Right renal pelvis (tissue), 4 donors: Measurements from ENCODE around the gene CEACAM18. TPM values are rescaled to one million over a fixed set of nuclear protein-coding genes. Genes with fewer than 3 reads are reported as not detected.
"Not testable (repeated sequence)": the region's sequence is repeated elsewhere in the genome, so short reads cannot be mapped to it uniquely, and the experiment has no call there.

Experiments used
- DNase-seq, 4 donors: peaks; one replicate each; pipeline ENCODE4 v3.0.0-alpha.2; 2013; ENCODE audit warnings: low read depth in 4 of 4, low spot score in 3 of 4, missing footprints in 1 of 4
- polyA plus RNA-seq, 4 donors: library from polyadenylated mRNA; unstranded; fragments of 120-200 nt; gene quantifications; one replicate each; pipeline ENCODE4 v1.2.1, GENCODE V29; 2013; ENCODE audit not compliant: insufficient read length in 4 of 4

The CEACAM18 gene
- polyA plus RNA-seq = not detected

DNA sequence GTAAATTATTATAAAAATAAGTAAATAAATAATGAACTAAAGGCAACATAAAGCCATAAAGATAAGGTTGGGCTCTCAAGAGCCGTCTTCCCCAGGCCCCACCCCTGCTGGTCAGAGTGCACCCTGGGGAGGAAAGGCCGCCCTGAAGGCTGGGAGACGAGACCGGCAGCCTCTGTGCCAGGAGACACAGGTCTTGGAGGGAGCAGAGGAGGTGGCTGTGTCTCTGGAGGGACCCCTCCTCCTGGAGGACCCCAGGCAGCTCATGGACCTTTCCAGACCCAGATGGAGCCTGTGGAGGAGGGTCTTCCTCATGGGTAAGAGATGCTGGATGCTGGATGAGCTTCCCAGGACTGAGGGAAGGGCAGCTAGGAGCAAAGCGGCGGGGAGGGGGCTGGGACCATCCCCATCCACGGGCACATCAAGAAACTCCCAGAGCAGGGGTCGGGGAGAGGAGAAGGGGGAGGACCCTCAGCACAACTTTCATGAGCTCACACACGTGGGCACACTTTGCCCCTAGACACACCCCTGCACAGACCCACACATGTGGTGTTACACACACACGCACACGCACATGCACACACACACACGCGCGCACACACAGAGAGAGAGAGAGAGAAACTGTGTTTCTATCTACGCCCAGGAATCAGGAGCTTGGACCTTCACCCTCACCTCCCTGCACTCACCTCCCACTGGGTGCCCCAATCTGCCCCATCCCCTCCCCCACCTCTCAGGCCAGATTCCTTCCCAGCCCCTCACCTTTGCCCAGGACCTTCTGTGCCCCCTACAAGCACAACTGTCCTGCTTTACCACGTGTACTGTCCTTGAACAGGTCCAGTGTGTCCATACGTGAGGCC lies at the start of gene CEACAM18:
TSS of gene CEACAM18 (plus strand) at position 159 of the 854 bp plus-strand sequence.
- no peak for DNase-seq

DNA sequence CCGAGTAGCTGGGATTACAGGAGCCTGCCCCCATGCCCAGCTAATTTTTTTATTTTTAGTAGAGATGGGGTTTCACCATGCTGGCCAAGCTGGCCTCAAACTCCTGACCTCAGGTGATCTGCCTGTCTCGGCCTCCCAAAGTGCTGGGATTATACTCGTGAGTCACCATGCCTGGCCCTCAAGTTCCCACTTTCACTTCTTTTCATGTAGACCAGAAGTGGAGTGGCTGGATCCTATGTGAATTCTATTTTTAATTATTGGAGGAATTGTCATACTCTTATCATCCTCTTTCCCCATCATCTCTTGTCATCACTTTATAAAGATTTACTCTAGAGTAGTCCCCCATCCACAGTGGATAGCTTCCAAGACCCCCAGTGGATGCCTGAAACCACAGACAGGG lies 48.1 kb upstream of the CEACAM18 start:
- DNase-seq = no peak

DNA sequence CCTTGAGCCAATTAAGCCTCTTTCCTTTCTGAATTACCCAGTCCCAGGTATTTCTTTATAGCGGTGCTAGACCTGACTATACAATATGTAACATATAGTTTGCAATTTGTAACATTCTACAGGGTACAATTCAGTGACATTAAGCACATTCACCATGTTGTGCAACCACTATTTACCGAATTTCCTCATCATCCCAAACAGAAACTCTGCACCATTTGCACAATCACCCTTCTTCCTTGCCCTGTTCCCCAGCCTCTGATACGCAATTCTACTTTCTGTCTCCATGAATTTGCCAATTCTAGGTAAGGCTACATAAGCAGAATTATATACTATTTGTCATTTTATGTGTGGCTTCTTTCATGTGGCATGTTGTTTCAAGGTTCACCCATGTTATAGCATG lies 47.2 kb upstream of the CEACAM18 start:
- no peak for DNase-seq

DNA sequence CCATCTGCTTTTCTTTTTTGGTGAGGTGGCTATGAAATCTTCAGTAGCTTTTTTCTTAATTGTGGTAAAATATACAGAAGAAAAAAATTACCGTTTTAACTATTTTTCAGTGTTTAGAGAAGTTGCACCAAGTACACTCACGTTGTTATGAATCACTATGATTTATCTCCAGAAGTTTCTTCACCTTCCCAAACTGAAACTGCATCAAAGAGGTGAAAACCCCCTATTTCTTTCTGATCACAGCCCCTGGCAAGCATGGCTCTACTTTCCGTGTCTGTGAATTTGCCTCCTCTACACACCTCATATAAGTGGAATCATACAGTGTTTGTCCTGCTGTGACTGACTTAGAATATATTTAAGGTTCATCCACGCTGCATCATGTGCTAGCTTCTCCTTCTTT lies 45.3 kb upstream of the CEACAM18 start:
- DNase-seq = no peak

DNA sequence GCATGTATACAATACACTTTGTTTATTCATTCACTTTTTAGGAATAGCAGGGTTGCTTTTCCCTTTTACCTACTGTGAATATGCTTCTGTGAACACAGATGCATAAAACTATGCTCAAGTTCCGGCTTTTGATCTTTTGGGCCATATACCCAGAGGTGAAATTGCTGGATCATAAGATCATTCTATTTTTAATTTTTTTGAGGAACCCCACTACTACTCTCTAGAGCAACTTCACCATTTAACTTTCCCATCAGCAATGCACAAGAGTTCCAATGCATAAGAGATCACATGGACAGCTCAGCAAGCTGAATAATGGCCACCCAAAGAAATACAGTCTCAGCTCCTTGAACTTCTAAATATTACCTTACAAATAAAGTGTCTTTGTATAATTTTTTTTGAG lies 43.9 kb upstream of the CEACAM18 start:
- DNase-seq = no peak

DNA sequence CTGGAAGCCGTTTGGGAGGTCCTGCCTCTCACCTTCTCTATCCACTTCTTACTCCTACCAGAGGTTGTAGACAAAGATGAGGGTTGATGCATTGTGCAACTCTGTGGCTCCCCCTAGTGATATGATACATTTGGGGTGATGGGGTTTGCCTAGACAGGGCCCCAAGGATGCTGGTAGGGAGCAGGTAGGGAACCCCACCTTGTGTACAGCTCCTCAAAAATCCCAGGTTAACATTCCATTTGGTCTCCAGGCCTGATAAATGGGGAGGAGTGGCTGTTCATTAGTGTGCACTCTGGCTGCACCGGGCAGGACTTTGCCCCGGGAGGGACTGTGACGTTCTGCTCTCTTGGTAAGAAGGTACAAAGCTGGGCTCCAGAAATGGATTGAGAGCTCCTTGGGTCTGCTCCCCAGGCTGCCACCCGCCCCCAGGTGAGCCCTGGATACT lies 39.3 kb upstream of the CEACAM18 start:
- no peak for DNase-seq

DNA sequence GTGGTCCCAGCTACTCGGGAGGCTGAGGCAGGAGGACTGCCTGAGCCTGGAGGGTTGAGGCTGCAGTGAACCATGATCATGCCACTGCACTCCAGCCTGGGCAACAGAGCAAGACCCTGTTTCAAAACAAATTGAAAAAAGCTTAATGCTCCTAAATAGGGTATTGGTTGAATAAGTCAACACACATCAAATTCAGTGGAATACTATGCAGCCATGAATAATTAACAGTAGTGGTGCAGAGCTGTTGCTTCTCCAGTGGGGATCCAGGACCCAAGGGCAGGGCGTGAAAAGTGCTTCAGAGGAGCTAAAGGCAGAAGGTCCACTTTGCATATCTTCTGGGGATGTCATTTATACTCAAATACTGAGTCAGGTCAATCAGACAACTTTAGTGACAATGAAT lies 38.3 kb upstream of the CEACAM18 start:
- DNase-seq = no peak

DNA sequence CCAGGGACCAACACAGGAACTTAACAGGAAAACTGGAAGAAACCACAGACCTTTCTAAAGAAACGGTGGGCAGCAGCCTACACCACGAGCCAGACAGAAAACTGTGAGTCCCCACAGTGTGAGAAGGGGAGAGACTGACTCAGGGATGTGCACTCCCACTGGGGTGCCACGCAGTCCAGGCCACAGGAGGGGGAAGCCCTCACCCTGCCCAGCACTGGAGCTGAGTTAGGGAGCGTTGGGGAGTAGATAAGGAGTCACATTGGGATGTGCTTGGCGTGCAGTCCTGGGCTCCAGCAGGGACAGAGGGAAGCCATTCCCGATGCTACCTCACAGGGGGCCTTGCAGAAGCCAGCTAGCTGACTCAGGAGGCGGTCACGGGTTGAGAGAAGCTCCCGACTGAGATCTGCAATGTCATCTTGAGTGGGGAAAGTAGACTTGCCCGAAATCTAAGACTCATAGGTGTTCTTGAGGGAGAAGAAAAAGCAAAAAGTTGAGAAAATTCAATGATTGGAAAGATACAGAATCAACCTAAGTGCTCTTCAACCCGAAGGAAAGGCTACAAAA lies 37.4 kb upstream of the CEACAM18 start:
- no peak for DNase-seq

DNA sequence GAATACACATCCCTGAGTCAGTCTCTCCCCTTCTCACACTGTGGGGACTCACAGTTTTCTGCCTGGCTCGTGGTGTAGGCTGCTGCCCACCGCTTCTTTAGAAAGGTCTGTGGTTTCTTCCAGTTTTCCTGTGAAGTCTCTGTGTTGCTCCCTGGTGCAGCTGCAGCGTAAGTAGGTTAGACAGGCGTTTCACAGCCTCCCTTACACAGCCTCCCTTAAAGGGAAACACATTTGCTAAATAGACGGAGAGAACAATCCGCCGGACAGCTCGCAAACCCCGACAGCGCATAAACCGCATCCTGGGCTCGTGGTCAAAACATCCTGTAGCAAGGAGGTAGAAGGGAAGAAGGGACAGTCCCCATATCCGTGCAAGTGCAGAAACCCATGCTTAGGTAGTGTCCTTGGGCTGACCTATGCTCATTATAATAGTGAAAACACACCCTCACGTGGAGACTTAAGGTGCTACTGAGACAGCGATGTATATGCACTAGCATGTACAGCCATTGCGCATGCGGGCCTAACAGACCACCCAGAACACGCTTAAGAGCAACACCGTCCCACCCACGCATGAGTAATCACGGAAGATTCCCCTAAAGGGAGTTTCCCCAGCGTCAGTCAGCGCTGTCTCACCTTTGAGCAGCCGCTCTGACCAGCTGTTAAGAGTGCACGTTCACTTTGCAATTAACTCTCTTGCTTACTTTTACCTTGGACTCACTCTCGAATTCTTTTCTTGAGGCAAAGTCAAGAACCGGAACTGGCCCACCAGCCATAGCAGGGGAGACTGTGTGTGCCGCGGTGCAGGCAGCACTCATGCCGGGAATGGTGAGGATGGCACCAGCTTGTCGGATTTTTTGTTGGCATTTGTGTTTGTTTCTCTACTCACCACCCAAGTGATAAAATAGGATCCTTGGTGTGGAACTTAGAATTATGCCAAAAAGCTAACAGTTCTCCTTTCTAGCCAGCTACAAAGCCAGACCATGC lies 36.6 kb upstream of the CEACAM18 start:
- no peak for DNase-seq

DNA sequence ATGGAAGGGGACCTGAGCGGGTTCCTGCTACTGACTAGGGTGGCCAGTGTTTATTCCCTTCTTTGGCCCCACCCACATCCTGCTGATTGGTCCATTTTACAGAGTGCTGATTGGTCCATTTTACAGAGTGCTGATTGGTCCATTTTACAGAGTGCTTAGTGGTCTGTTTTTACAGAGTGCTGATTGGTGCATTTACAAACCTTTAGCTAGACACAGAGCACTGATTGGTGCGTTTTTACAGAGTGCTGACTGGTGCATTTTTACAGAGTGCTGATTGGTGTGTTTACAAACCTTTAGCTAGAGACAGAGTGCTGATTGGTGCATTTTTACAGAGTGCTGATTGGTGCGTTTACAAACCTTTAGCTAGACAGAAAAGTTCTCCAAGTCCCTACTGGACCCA lies 30.8 kb upstream of the CEACAM18 start:
- DNase-seq = not testable (repeated sequence)

DNA sequence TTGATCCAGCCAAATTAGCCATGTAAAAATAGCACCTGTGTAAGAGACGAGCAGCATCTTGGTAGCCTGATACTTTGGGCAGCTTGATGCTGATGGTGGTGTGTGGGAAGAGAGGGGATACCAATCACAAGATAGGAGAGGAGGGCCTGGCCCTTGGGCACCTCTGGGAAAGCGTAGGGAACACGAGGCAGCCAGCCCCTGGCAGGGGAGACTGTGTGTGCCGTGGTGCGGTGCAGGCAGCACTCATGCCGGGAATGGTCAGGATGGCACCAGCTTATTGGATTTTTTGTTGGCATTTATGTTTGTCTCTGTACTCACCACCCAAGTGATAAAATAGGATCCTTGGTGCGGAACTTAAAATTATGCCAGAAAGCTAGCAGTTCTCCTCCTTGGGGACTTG lies 30.3 kb upstream of the CEACAM18 start:
- no peak for DNase-seq

DNA sequence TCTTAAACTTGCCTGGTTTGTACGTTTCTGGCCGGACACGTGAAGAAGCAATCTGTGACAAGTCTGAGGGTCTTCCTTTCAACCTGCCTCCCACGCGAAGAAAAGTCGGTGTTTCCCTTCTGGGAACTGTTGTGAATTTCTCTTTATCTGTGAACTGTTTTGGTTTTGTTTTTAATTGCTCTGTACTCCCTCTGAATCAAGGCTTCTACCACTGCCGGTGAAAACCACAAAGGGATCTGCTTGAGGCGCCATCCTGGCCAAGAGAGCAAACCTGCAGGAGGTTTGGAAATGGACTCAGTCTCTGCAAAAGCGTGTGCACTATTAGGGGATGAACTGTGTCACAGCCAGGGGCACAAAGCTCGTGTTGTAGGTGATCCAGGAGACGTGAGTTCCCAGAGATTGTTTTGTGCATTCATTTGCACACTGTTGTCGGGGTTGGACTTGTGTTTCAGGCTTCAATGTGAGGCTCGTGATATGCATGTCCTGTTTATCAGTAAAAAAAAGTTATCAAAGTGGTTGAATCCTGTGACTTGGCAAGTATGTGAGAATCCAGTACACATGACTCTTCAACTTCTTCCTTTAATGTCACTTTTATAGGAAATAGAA lies 29.8 kb upstream of the CEACAM18 start:
- DNase-seq = no peak

DNA sequence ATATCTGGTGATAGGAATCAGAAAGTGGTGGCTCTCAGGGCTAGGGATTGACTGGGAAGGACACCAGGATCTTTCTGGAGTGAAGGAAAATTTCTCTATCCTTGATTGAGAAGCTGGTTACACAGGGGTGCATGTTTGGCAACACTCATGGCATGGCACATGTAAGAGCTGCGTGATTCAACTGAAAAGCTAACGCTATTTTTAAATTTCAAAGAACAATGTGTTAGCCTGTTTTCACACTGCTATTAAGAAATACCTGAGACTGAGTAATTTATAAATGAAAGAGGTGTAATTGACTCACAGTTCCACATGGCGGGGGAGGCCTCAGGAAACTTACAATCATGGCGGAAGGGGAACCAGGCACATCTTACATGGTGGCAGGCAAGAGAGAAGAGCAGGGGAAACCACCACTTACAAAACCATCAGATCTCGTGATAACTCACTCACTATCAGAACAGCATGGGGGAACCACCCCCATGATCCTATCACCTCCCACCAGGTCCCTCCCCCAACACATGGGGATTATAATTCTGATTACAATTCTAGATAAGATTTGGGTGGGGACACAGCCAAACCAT lies 27.5 kb upstream of the CEACAM18 start:
- no peak for DNase-seq

DNA sequence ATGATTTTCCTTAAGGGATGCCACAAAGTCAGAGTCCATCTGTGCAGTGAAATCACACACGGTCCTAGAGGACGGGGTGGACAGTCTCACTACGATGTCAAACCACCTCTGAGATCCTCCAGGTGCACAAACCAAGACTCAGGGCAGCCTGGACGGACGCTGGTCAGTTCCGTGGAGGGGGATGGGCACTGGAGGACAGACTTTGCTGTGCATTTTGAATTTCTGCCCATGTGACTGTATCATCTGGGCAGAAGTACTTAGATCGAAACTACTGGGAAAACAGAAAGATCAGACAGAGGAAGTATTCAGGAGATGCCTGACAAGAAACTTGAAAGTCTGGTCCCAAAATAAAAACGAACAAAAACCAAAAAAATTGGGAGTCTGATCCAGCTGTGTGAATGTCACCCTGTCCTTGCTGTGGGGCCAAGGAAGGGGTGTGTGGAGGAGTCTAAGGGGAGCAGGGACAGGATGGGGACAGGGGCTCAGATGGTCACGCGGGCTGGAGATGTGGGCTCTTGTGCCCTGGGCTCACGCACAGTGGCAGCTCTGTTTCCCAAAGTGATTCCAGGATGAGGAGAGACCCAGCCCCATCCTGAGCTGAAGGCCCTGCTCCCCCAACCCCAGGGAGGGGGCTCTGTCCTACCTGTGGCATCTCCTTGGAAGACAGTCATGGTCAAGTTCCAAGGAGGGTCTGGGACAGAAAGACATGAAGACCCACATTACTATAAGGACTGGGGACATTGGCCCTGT lies 21.6 kb upstream of the CEACAM18 start:
- no peak for DNase-seq

DNA sequence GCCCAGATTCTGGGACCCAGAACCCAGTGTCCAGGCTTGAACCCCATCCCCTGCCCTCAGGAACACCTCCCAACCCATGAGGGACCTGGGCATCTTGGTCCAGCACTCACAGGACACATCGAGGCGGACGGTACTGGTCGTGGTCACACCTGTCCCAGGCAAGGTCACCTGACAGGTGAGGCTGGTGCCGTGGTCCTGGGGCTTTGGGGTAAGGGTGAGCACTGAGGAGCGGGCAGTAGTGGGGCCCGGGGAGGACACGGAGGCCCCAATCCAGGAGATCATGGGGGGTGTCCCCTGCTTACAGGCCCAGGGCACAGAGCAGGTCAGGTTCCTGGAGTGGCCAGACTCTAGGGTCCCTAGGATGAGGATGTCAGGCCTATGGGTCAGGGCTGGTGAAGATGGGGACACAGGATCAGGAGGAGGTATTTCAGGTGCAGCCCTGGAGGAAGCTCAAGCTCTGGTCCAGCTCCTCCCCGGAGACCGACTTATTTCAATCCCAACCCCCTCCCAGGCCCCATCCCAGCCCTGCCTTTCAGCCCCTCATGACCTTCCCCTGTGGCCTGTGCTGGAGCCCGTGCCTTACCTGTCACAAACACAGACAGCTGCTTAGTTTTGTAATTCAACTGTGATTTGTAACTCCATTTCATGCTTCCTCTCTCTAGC lies 20.9 kb upstream of the CEACAM18 start:
- no peak for DNase-seq

DNA sequence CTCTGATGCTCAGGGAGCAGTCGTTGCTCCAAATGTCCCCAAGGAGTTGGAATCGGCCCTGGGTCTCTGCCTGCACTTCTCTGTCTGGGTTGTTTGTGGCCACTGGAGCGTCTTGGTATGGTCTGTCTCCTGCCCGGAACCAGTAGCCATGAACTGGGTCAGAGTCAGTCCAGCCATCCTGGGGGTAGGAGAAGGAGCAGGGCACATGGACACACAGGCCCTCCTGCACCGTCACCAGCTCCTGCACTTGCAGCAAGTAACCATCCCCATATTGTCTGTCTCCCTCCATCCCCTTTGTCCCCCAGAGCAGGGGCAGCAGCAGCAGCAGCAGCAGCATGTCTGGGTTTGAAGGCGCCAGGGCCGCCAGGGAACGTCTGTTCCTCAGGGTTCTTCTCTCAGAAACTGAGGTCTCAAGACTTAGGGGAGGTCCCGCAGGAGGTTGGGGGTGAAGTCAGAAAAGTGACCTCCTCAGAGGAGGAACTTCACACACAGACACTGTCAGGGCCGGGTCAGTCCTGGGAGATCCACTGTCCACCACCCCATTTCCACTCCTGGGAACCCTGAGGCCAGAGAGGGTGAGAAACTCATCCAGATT lies 20.2 kb upstream of the CEACAM18 start, which contains the start of gene SIGLEC8:
TSS of gene SIGLEC8 (minus strand) at position 404 of the 595 bp plus-strand sequence. CDS start at position 337, 67 bp downstream.
- no peak for DNase-seq

DNA sequence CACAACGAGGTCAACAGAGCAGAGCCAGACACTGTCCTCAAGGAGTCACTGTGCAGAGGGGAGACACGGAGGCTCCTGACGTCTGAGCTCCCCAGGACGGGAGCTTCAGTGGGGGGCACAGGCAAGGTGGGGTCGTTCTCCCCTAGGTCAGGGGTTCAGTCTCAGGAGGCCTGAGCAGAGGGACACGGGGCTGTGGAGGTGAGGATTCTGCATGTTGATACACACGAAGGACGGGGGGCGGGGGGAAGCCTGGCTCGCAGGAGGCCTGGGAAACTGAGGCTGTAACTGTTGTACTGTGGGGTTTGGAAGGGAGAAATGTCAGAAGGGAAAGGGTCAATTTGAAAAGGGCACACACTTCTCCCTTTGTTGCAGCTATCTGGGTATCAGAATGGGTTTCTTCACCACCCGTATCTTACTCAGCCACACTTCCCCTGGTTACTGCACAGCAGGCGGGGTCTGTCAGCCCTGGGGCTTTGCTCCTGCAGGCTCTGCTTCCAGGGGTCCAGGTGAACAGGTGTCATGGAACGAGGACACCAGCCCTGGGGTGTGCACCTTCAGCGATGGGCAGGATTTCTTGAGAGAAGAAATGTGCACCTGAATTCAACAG lies 19.3 kb upstream of the CEACAM18 start:
- no peak for DNase-seq
